K562 (cell line): Measurements from ENCODE around the gene MATCAP1. TPM values are rescaled to one million over a fixed set of nuclear protein-coding genes. Genes with fewer than 3 reads are reported as not detected.

ENCODE experiments used
- JUN ChIP-seq, 2 experiments: sonication (generic) in 1 of 2; formaldehyde crosslinking in 1 of 2; IDR thresholded peaks; 2 replicates each; pipeline versions ENCODE4 v1.6.1 to v1.8.0; 2012 to 2022; ENCODE audit warnings: borderline replicate concordance in 2 of 2, mild to moderate bottlenecking in 2 of 2, improper control_type of control experiment in 1 of 2, low read depth in 1 of 2, low read length in 1 of 2, missing genetic modification reagents in 1 of 2
- JUND ChIP-seq, 2 experiments: IDR thresholded peaks; 2 replicates in 1 of 2; 3 replicates in 1 of 2; pipeline ENCODE4 v1.6.1; 2011; ENCODE audit warnings: borderline replicate concordance in 2 of 2, low read depth in 2 of 2, low read length in 2 of 2, improper control_type of control experiment in 1 of 2, missing biosample characterization in 1 of 2, missing genetic modification characterization in 1 of 2, missing genetic modification reagents in 1 of 2
- KDM5B ChIP-seq: fragments of 200-600 bp; sonication (generic); IDR thresholded peaks from 2 replicates; pipeline ENCODE4 v1.6.1; 2012; ENCODE audit warnings: low read depth, mild to moderate bottlenecking, moderate library complexity, low read length, control low read depth, inconsistent platforms; ENCODE audit not compliant: insufficient replicate concordance
- MAZ ChIP-seq, 2 experiments: fragments of 450-650 bp in 1 of 2; sonication (generic) in 1 of 2; formaldehyde crosslinking; IDR thresholded peaks in 1 of 2; conservative IDR thresholded peaks in 1 of 2; 2 replicates each; pipeline versions ENCODE4 v1.4.0 to v1.5.0; 2020; ENCODE audit warnings: mild to moderate bottlenecking in 1 of 2, missing genetic modification reagents in 1 of 2
- NCOA2 ChIP-seq, 2 experiments: fragments of 450-650 bp; IDR thresholded peaks; 2 replicates each; pipeline ENCODE4 v1.6.1; 2018; ENCODE audit warnings: mild to moderate bottlenecking in 2 of 2, moderate library complexity in 1 of 2; ENCODE audit not compliant: partially characterized antibody in 2 of 2
- OTX1 ChIP-seq: fragments of 450-650 bp; formaldehyde crosslinking; IDR thresholded peaks from 2 replicates; pipeline ENCODE4 v1.4.0; 2022; ENCODE audit warnings: mild to moderate bottlenecking
- RCOR1 ChIP-seq, 2 experiments: IDR thresholded peaks; 2 replicates each; pipeline ENCODE4 v1.6.1; 2012; ENCODE audit warnings: low read depth in 2 of 2, low read length in 2 of 2, borderline replicate concordance in 1 of 2, improper control_type of control experiment in 1 of 2
- SIN3B ChIP-seq: fragments of 450-650 bp; IDR thresholded peaks from 2 replicates; pipeline ENCODE4 v1.6.1; 2017; ENCODE audit warnings: low read depth, mild to moderate bottlenecking, moderate library complexity
- SREBF2 ChIP-seq: sonication (generic); formaldehyde crosslinking; IDR thresholded peaks from 2 replicates; pipeline ENCODE4 v1.4.0; 2020; ENCODE audit warnings: mild to moderate bottlenecking, missing genetic modification reagents
- ZBTB40 ChIP-seq, 2 experiments: fragments of 450-650 bp in 1 of 2; sonication (generic) in 1 of 2; formaldehyde crosslinking in 1 of 2; IDR thresholded peaks; 2 replicates each; pipeline versions ENCODE4 v1.7.1 to v1.9.0; 2016 to 2022; ENCODE audit warnings: inconsistent platforms in 1 of 2, mild to moderate bottlenecking in 1 of 2, missing genetic modification reagents in 1 of 2
- ZFX ChIP-seq: sonication (generic); formaldehyde crosslinking; IDR thresholded peaks from 2 replicates; pipeline ENCODE4 v1.8.0; 2022; ENCODE audit warnings: mild to moderate bottlenecking, missing genetic modification reagents, moderate library complexity
- ZNF24 ChIP-seq: fragments of 450-650 bp; IDR thresholded peaks from 2 replicates; pipeline ENCODE4 v1.6.1; 2016
- ZNF583 ChIP-seq: fragments of 250-450 bp; sonication (Bioruptor Pico); IDR thresholded peaks from 2 replicates; pipeline ENCODE4 v1.4.0; 2020
- ZNF639 ChIP-seq, 2 experiments: fragments of 200-800 bp in 1 of 2; sonication (Bioruptor generic) in 1 of 2; sonication (generic) in 1 of 2; formaldehyde crosslinking in 1 of 2; IDR thresholded peaks in 1 of 2; conservative IDR thresholded peaks in 1 of 2; 2 replicates each; pipeline versions ENCODE4 v1.5.0 to v1.6.1; 2016 to 2020; ENCODE audit warnings: missing compliant biosample characterization in 1 of 2, missing genetic modification characterization in 1 of 2, missing genetic modification reagents in 1 of 2
- polyA plus RNA-seq, 8 experiments: library from polyadenylated mRNA; depleted of rRNA in 4 of 8; stranded (reverse) in 5 of 8; unstranded in 3 of 8; fragments of >200 nt; fragmentation: Nextera tagmentation in 2 of 8; fragmentation: Illumina TruSeq in 1 of 8; extraction: Ambion mirVana in 2 of 8; extraction: Trizol in 1 of 8; gene quantifications; 2 replicates each; pipeline versions ENCODE4 v1.2.1 to v1.2.3, GENCODE V29; 2011 to 2014; ENCODE audit warnings: inconsistent platforms in 1 of 8, missing spikeins in 1 of 8
- total RNA-seq, 7 experiments: library from RNA; depleted of rRNA in 6 of 7; stranded (reverse); fragments of >200 nt in 6 of 7; fragmentation: Illumina TruSeq in 2 of 7; extraction: Trizol in 2 of 7; gene quantifications; 2 replicates each; pipeline versions ENCODE4 v1.2.1 to v1.2.3, GENCODE V29; 2011 to 2021; ENCODE audit warnings: low replicate concordance in 1 of 7

Gene MATCAP1
- total and polyA plus RNA-seq, 9 of the 15 experiments (the other 6 are each of a cell fraction or from before 2014, with no cell fraction given): 3.4 to 20.5 (median 10.3) TPM

- TF ChIP-seq KDM5B: peak; percentile 68
- peak; percentile 90 for TF ChIP-seq ZFX
- peak in 1 of 2 experiments; percentile 69; a peak in 2 of 4 replicates for TF ChIP-seq ZNF639 (CRISPR knock-in tag; conservative IDR thresholded peaks at IDR 0.05 in 1 of 2, IDR thresholded peaks at IDR 0.05 in 1 of 2)
- peak in 1 of 2 experiments; percentile 99 for TF ChIP-seq NCOA2 (IDR thresholded peaks at IDR 0.05; ENCODE audit: partially characterized antibody in 2 of 2)
- TF ChIP-seq RCOR1 (IDR thresholded peaks at IDR 0.05; ENCODE audit: borderline replicate concordance in 1 of 2, low read depth in 2 of 2, low read length in 2 of 2): peak in 1 of 2 experiments; percentile 63; a peak in 2 of 4 replicates
- peak; percentile 71 to 73; a peak in 3 of 4 replicates for TF ChIP-seq MAZ (CRISPR knock-in tag; conservative IDR thresholded peaks at IDR 0.05 in 1 of 2, IDR thresholded peaks at IDR 0.05 in 1 of 2)
- 0 out of 2 replicates have a peak, but pooled peaks have one; percentile 50 for TF ChIP-seq ZNF583 (CRISPR knock-in tag)
- 0 out of 2 replicates have a peak, but pooled peaks have one; percentile 36 for TF ChIP-seq JUN (IDR thresholded peaks at IDR 0.05; ENCODE audit: borderline replicate concordance, low read depth, low read length)
- TF ChIP-seq JUN (CRISPR knock-in tag; IDR thresholded peaks at IDR 0.05; ENCODE audit: borderline replicate concordance): 0 out of 2 replicates have a peak, but pooled peaks have one; percentile 57
- TF ChIP-seq SIN3B: peak; percentile 87
- TF ChIP-seq OTX1: no peak
- peak; percentile 67 for TF ChIP-seq JUND (IDR thresholded peaks at IDR 0.05; ENCODE audit: borderline replicate concordance, low read depth, low read length)
- TF ChIP-seq JUND (tag; IDR thresholded peaks at IDR 0.05; ENCODE audit: borderline replicate concordance, low read depth, low read length): peak; percentile 53; the same call in 1 of the 3 replicates
- no peak for TF ChIP-seq SREBF2 (CRISPR knock-in tag)
- TF ChIP-seq ZBTB40 (IDR thresholded peaks at IDR 0.05): peak; percentile 96
- no peak for TF ChIP-seq ZBTB40 (CRISPR knock-in tag; IDR thresholded peaks at IDR 0.05)
- TF ChIP-seq ZNF24: 0 out of 2 replicates have a peak, but pooled peaks have one; percentile 8
Measured at GRCh38 chr16:67191995-67192681, 8.4 kb upstream of the MATCAP1 start, which contains the start of gene E2F4 (continued).
